HepG2 (cell line): ENCODE measurements around the gene ARHGDIA. TPM values are rescaled to one million over a fixed set of nuclear protein-coding genes. Genes with fewer than 3 reads are reported as not detected.

Experiments used
- AGO2 ChIP-seq: fragments of 200-400 bp; formaldehyde crosslinking; optimal IDR thresholded peaks from 2 replicates; pipeline ENCODE3; 2017; ENCODE audit warnings: mild to moderate bottlenecking, low read depth, low read length, moderate library complexity
- ATF4 ChIP-seq, 2 experiments: fragments of 450-650 bp in 1 of 2; sonication (generic) in 1 of 2; formaldehyde crosslinking; IDR thresholded peaks; 2 replicates each; pipeline versions ENCODE4 v1.5.0 to v1.8.0; 2020 to 2022; ENCODE audit warnings: mild to moderate bottlenecking in 1 of 2, missing genetic modification reagents in 1 of 2
- CCAR2 ChIP-seq: fragments of 200-400 bp; formaldehyde crosslinking; optimal IDR thresholded peaks from 2 replicates; pipeline ENCODE3; 2018; ENCODE audit warnings: low read depth, mild to moderate bottlenecking, low read length, moderate library complexity
- FOXK1 ChIP-seq: sonication (generic); formaldehyde crosslinking; IDR thresholded peaks from 2 replicates; pipeline ENCODE4 v1.4.0; 2020; ENCODE audit warnings: low read depth, missing genetic modification reagents, borderline replicate concordance
- IKZF5 ChIP-seq: IDR thresholded peaks from 2 replicates; pipeline ENCODE4 v1.6.1; 2018; ENCODE audit warnings: missing genetic modification reagents, mild to moderate bottlenecking, missing compliant biosample characterization
- IRF9 ChIP-seq: sonication (generic); formaldehyde crosslinking; IDR thresholded peaks from 2 replicates; pipeline ENCODE4 v1.8.0; 2022; ENCODE audit warnings: missing genetic modification reagents, mild to moderate bottlenecking, borderline replicate concordance
- MBD4 ChIP-seq: IDR thresholded peaks from 2 replicates; pipeline ENCODE4 v1.6.1; 2012; ENCODE audit warnings: low read length, inconsistent platforms, borderline replicate concordance
- MIER3 ChIP-seq: IDR thresholded peaks from 2 replicates; pipeline ENCODE4 v1.6.1; 2016; ENCODE audit warnings: missing compliant biosample characterization, borderline replicate concordance
- MYC ChIP-seq: sonication (generic); formaldehyde crosslinking; IDR thresholded peaks from 2 replicates; pipeline ENCODE4 v1.9.0; 2021; ENCODE audit warnings: missing genetic modification reagents, borderline replicate concordance
- PAF1 ChIP-seq: IDR thresholded peaks from 2 replicates; pipeline ENCODE4 v1.6.1; 2016; ENCODE audit warnings: missing genetic modification reagents, missing compliant biosample characterization
- RBM22 ChIP-seq: fragments of 200-400 bp; formaldehyde crosslinking; optimal IDR thresholded peaks from 2 replicates; pipeline ENCODE3; 2017; ENCODE audit warnings: mild to moderate bottlenecking, low read length, moderate library complexity
- SRF ChIP-seq: IDR thresholded peaks from 2 replicates; pipeline ENCODE4 v1.6.1; 2011; ENCODE audit warnings: mild to moderate bottlenecking, low read depth, low read length, moderate library complexity
- SRSF1 ChIP-seq: fragments of 200-400 bp; formaldehyde crosslinking; optimal IDR thresholded peaks from 2 replicates; pipeline ENCODE3; 2017; ENCODE audit warnings: mild to moderate bottlenecking, low read depth, low read length, moderate library complexity
- TAF15 ChIP-seq: fragments of 200-400 bp; formaldehyde crosslinking; IDR thresholded peaks from one replicate; pipeline ENCODE4 v1.6.1; 2018; ENCODE audit warnings: mild to moderate bottlenecking, low read depth, low read length; ENCODE audit not compliant: poor library complexity, severe bottlenecking
- TIGD3 ChIP-seq: sonication (generic); formaldehyde crosslinking; IDR thresholded peaks from 2 replicates; pipeline ENCODE4 v1.5.1; 2020; ENCODE audit warnings: mild to moderate bottlenecking, missing genetic modification reagents, borderline replicate concordance
- UBTF ChIP-seq: sonication (generic); formaldehyde crosslinking; IDR thresholded peaks from 2 replicates; pipeline ENCODE4 v1.4.0; 2020; ENCODE audit warnings: mild to moderate bottlenecking, missing genetic modification reagents
- ZNF605 ChIP-seq: sonication (generic); formaldehyde crosslinking; IDR thresholded peaks from 2 replicates; pipeline ENCODE4 v1.8.0; 2022; ENCODE audit warnings: mild to moderate bottlenecking, missing genetic modification reagents
- ZNF775 ChIP-seq: sonication (generic); formaldehyde crosslinking; IDR thresholded peaks from 2 replicates; pipeline ENCODE4 v1.4.0; 2020; ENCODE audit warnings: missing genetic modification reagents, mild to moderate bottlenecking, moderate library complexity, borderline replicate concordance
- ZNF891 ChIP-seq: sonication (generic); formaldehyde crosslinking; IDR thresholded peaks from 2 replicates; pipeline ENCODE4 v1.5.0; 2020; ENCODE audit warnings: mild to moderate bottlenecking, missing genetic modification reagents
- ZSCAN12 ChIP-seq: sonication (generic); formaldehyde crosslinking; IDR thresholded peaks from 2 replicates; pipeline ENCODE4 v1.9.0; 2021; ENCODE audit warnings: mild to moderate bottlenecking, missing genetic modification reagents
- ZSCAN25 ChIP-seq: sonication (generic); formaldehyde crosslinking; IDR thresholded peaks from 2 replicates; pipeline ENCODE4 v1.8.0; 2022; ENCODE audit warnings: mild to moderate bottlenecking, missing genetic modification reagents
- polyA plus RNA-seq, 8 experiments: library from polyadenylated mRNA; depleted of rRNA in 3 of 8; stranded (reverse) in 7 of 8; unstranded in 1 of 8; fragments of >200 nt; fragmentation: Illumina TruSeq in 4 of 8; extraction: Trizol in 4 of 8; gene quantifications; 2 replicates each; pipeline versions ENCODE4 v1.2.1 to v1.2.3, GENCODE V29; 2011 to 2016; ENCODE audit warnings: low read depth in 4 of 8, missing spikeins in 1 of 8, mixed read lengths in 1 of 8; ENCODE audit not compliant: insufficient read depth in 1 of 8
- total RNA-seq, 5 experiments: library from RNA; depleted of rRNA; stranded (reverse); fragments of >200 nt; fragmentation: Illumina TruSeq; extraction: Trizol; gene quantifications; 2 replicates each; pipeline ENCODE4 v1.2.3, GENCODE V29; 2016; ENCODE audit warnings: low read depth in 1 of 5

Gene ARHGDIA
- total and polyA plus RNA-seq, 2 of the 13 experiments (the other 11 are each of a cell fraction or from before 2014, with no cell fraction given): 40.0 to 64.0 TPM

GRCh38 chr17:81901167-81902022 is 30.3 kb upstream of the ARHGDIA start (continued):
- TF ChIP-seq AGO2 (peak; percentile 97), FOXK1 (CRISPR knock-in tag) (no peak), ATF4 (CRISPR knock-in tag; IDR thresholded peaks at IDR 0.05) (peak in 1 of 2 experiments; percentile 36; a peak in 1 of 4 replicates), ZSCAN25 (CRISPR knock-in tag) (no peak), IKZF5 (CRISPR knock-in tag) (peak; percentile 29; the same call in 1 of the 2 replicates), ZNF605 (CRISPR knock-in tag) (0 out of 2 replicates have a peak, but pooled peaks have one; percentile 43), SRSF1 (peak; percentile 63), TIGD3 (0 out of 2 replicates have a peak, but pooled peaks have one; percentile 49), SRF (no peak), MBD4 (0 out of 2 replicates have a peak, but pooled peaks have one; percentile 36), MYC (CRISPR knock-in tag) (peak; percentile 5; the same call in 1 of the 2 replicates), ZSCAN12 (CRISPR knock-in tag) (no peak), UBTF (0 out of 2 replicates have a peak, but pooled peaks have one; percentile 19), MIER3 (no peak), TAF15 (peak; percentile 18), ZNF775 (CRISPR knock-in tag) (no peak), ZNF891 (CRISPR knock-in tag) (peak; percentile 52; the same call in 1 of the 2 replicates), PAF1 (CRISPR knock-in tag) (peak; percentile 89), IRF9 (CRISPR knock-in tag) (peak; percentile 18; the same call in 1 of the 2 replicates), RBM22 (peak; percentile 86), CCAR2 (no peak)
